GM19467 (cell line): ENCODE results near the gene CAMTA1.

Experiments
- ATAC-seq: cut with Tn5 transposase; IDR thresholded peaks from one replicate; pipeline ENCODE4 v1.9.1; 2021; ENCODE audit warnings: mild to moderate bottlenecking, moderate library complexity; ENCODE audit not compliant: unreplicated experiment

Gene CAMTA1

DNA sequence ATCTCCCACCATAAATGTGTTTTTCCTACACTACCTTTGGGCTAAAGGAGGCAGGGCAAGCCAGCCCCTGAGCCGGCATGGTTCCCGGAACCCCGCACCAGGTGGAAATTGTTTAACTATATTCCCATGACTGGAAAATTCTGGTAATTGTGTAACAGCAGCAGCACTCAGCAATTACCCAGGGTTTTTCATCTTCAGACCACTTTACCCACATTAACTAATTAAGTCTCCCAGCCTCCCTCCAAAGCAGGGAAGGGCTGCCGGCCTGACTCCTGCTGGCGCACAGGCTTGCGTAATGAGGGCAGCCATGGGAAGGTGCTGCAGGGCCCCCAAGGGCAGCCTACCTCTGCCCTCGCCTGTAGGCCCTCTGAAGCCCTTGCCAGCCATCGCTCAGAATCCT is 845.1 kb downstream of the CAMTA1 start:
- no peak for ATAC-seq

DNA sequence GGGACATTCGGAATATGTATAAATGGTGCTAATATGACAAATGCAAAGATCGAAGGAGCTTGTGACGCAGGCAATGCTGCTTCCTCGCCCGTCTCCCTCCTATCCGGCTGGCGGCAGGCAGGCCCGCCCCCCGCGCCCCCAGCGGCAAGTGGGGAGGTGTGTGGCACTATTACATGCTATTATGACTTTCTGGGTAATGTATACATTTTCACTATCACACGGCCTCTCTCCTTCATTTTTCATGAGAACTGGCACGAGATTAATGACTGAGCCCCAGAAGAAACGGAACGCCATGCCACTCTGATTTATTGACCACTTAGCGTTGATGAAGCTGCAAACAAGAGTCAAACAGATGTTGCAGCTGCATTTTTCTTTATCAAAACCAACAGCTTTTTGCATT is 846.9 kb downstream of the CAMTA1 start:
- no peak for ATAC-seq

DNA sequence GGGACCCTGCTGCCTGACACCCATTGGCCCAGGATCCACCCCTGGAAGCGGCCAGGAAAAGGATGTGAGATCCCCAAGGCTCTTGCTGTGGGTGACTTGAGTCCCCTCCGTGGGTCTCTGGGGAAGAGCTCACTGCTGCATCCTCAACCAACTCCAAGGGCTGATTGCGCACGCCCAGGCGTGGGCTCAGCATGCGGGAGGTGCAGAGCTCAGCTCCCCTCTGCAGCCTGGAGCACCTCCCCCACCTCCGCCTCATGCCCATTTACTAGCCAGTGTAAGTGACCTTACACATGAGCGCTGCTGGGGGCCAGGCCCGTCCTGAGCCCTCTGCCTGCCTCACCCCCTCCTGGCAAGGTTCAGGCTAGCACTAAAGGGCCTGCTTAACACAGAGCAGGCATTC is 847.4 kb downstream of the CAMTA1 start:
- no peak for ATAC-seq

DNA sequence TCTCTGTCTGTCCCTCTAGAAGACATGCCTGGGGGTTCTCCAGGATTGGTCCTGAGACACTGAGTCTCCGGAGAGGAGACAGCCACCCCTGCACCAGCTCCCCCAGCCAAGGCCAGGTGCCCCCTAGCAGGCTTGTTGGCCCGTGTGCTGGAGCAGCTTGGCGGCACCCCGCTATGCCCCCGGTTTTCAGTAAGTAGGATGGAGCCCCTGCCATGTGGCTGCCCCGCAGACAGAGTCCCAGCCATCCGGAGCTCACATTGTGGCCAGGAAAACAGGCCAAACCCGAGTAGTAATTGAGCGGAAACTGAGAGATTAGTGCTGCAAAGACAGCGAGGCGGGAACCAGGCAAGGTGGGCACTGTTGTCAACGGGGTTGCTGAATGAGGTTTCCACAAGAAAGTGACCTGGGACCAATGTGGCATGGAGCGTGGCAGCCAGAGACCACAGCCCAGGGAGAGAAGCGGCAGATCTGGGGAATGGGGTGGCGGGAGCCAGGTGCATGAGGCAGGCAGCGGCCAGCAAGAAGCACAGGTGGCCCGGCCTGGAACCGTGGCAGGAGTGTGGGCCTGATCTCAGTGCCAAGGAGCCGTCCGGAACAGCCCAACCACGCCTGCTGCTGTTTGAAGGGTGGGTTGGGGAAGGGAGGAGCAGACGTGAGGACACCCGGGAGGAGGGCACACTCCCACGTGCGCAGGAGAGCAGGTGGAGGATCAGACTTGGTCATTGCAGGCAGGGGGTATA is 848.4 kb downstream of the CAMTA1 start:
- ATAC-seq: no peak

DNA sequence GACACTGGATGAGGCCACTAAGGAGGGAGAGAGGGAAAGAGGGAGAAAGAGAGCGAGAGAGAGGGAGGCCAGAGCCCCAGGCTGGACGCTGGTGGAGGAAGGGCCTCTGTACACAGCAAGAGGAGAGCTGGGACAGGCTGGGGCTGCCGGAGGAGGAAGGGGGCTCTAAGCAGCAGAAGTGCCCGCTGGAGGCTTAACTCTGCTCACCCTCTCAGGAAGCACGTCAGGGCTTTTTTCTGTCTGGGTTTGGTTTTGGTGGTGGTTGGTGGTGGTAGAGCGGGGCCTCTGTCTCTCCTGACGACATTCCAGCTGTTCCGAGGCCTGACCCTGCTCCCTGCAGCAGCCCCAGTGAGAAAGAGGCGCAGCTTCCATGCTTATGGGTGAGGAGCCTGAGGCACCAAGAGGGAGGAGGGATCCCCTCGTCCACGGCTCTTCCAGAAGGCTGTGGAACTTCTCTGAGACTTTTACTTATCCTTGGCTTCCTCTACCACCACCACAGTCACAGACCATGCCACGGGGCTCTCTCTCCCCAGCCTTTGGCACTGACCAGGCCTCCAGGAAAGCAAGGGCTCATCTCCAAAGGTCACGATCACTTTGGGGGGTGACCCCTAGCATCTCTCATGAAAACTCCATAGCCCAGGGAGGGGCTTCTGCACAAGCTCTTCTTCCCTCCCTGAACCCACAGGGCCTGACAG is 849.4 kb downstream of the CAMTA1 start:
- ATAC-seq: no peak

DNA sequence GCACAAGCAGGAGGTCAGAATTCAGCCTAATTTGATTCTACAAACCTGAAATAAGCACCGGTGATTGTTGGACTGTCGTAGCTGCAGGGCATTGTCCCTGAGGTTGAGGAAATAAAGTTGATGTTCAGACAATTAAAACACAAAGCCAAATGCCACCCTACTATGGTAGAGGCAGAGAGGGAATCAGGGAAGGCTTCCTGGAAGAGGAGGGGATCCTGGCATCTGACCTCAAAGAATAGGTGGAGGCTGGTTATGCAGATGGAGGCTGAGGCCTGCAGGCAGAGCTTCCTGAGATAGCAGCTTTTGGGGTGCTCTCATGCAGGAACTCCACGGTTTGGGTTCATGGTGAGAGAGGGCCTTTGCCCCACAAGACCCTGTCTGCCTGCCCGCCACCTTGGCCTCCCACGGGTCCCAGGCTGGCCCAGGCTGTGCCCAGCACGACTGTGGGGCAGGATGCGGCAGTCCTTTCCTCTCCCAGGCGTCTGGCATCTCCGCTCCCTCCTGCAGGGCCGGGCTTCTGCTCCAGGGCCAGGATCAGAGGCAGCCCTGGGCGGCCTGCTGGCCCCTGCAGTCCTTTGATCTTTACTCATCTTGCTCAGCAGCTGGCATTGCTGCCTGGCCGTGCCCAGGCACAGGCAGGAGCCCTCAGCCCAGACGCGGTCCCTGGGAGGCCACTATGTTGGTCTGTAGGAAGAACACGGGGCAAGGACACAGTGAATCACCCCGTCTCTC is 851.7 kb downstream of the CAMTA1 start:
- ATAC-seq: no peak

DNA sequence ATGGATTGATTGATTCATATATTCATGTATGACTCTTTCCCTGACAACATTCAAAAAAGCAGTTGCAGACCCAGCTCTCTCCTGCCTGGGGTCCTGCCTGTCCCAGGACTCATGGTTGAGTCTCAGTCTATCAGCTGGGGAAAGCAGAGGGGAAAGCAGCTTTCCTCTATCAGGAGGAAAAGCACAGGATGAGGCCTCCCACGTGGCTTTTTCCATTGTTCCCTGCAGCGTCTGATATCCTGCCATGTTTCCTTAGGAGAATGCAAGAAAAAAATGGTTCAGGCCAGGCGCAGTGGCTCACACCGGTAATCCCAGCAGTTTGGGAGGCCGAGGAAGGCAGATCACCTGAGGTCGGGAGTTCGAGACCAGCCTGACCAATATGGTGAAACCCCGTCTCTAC is 852.8 kb downstream of the CAMTA1 start:
- no peak for ATAC-seq

DNA sequence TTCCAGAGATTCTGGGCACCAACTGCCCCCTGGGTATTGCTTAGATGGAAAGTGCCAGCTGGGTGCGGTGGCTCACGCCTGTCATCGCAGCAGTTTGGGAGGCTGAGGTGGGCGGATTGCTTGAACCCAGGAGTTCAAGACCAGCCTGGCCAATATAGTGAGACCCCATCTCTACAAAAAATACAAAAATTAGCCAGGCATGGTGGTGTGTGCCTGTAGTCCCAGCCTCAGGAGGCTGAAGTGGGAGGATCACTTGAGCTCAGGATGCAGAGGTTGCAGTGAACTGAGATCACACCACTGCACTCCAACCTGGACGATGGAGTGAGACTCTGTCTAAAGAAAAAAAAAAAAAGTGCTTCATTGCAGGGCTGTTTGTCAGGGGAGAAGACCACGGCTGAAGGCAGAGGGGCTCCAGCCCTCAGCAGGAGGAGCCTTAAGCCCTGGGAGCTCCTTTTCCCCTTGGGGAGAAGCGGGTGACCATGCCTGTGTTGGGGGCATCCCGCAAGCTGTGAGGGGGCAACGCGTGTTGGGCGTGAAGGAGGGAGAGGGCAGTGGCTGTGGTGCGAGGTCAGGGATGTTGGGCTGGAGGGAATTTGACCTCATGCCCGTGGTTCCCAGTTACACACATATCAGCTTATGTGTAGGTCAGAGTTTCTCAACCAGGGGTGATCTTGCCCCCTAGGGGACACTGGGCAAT is 854.3 kb downstream of the CAMTA1 start:
- no peak for ATAC-seq

DNA sequence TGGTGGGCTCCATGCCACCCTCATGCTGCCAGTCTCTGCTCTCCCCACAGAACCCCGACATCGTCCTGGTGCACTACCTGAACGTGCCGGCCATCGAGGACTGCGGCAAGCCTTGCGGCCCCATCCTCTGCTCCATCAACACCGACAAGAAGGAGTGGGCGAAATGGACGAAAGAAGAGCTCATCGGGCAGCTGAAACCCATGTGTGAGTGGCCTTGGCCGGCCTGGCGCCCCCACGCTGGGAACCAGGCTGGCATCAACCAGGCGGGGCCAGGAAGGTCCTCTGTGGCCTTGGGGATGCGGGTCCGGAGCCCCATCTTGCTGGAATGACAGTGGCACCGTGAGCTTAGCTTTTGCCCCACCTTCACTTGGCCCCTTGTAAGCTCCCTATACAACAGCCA is 855.1 kb downstream of the CAMTA1 start:
- ATAC-seq: no peak

DNA sequence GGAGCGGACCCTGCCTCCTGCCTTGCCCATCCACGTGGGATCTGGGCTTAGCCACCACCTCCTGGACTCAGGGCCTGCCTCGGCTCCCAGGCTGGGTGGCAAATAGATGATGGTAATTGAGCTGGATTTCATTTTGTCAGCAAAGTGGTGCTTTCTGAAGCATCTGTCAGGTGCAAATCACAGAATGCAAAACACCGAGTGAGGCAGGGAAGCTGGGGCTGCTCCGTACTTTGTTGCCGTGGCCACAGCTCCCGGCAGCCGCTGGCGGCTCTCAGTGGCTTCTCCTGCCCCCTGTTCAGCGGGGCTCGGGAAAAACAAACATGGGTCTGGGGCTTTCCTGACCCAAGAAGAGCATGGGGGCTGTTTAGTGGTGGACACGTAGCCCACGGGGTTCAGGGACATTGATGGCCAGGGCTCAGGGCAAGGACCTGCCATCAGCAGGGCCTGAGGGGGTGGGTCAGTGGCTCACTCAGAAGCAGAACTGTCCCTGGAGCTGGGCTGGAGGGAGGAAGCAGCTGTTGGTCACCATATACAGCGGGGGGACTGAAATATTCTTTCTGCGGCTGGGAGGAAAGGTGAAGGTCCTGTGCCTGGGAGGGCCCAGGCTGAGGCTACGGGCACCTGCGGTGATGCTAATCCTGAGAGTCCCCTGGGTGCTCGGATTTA is 855.8 kb downstream of the CAMTA1 start:
- ATAC-seq: no peak

DNA sequence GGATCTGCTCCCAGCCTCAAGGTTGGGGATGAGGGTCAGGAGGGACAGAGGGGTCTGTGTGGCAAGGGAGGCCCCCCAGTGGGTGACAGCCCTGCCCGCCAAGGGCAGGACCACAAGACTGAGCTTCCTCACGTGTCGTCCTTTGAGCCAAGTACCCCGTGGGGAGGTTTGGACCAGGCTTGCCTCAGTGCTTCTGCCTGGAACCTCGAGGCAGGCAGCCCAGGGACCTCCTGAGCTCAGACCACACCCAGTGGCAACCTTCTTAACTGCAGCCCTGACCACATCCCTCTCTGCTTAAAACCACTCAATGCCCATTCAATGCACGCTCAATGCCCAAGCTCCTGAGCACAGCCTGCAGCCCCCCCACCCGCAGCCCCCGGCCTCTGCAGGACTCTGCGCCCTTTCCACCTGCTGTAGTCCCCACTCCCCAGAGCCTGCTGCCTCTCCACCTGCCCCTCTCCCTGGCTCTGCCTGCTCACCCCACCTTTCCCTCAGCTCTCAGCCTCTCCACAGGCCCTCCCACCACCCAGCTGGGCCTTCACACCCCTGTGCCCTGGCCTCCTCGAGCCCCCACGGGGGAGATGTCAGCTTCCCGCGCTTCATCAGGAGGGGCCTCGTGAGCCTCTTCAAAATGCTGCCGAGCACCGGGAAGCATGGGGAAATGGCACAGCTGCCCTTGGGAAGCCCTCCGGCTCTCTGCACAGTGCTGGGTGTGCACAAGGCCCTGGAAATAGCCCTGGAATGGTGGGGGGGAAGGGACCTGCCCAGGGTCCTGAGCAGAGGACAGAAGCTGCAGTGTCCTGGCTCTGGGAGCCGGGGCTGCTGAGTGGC is 856.5 kb downstream of the CAMTA1 start:
- ATAC-seq: no peak

DNA sequence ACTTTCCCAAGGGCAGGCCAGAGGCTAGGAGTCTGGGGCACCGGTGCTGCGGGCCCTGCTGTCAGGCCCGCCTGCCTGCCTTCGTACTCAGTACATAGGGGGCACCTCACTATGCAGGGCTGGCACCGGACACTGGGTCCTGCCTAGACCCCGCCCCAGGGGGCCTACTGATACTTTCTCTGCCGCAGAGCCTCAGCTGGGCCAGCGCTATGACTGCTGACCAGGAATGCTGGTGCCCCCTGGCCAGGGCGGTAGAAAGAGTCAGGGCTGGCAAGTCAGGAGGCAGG is 857.1 kb downstream of the CAMTA1 start:
- no peak for ATAC-seq

DNA sequence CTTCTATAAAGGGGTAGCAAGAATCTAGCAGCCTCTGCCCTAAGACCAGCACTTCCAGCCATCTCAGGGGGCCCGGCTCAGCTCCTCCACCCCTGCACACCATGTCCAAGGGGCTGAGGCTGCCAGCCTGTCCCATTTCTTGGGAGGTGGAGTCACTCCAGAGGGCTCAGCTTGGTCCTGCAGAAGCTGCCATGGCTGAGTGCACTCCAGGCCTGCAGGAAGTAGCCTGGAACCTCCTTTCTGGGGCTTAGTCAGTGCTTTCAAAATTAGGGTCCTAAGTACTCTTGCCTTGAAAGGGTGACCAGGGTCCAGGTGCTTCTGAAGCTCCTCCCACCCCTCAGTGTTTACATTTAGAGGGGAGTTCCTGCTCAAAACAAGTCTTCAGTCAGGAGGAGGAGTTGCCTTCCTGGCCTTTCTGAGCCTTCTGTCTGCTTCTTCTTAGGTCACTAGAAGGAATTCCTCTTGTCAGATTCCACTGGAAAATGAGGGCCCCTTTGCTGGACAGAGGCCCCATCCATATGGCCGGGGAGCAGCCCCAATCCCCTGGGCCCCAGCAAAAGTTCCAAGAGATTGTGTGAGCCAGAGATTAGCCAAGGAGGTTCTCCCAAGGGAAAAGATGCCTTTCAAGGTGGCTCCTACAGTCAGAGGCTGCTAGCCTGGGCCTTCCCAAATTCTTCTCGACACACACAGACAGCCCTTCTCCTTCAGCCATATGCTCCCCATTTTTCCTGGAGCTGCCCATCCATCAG is 857.7 kb downstream of the CAMTA1 start:
- no peak for ATAC-seq

DNA sequence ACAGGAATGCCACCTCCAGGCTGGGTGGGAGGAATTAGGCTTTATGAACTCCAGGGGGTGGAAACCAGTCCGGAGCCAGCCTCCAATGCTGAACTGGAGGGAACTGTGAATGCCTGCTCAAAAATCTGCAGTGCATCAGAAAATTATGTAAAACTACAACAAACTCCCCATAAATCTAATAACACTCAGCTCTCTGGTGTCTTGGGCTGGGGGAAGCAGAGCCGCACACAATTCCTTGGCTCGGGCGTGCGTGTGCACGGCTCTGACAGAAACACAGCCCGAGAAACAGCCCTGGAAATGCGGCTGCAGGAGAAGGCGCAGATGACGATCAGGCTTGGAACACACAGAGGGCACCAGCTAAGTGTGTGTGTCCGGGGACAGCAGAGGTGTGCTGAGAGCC is 858.3 kb downstream of the CAMTA1 start:
- ATAC-seq: no peak

DNA sequence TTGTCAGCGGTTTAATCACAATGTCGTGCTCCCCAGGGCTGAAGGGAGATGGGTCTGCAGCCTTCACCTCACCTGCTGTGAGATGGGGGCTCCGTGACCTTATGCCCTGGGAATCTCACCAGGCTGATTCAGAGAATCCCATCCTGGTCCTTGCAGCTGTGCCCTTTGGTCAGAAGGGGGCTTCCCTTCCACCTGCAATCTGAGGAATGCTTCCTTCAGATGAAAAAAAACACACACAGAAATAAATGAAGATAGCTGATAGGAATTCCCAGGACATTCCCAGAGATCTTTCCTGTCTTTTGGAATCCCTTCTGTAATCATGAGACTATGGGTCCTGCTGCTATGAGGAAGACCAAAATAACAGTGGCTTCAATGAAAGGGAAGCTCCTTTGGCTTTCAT is 858.8 kb downstream of the CAMTA1 start:
- ATAC-seq: no peak

DNA sequence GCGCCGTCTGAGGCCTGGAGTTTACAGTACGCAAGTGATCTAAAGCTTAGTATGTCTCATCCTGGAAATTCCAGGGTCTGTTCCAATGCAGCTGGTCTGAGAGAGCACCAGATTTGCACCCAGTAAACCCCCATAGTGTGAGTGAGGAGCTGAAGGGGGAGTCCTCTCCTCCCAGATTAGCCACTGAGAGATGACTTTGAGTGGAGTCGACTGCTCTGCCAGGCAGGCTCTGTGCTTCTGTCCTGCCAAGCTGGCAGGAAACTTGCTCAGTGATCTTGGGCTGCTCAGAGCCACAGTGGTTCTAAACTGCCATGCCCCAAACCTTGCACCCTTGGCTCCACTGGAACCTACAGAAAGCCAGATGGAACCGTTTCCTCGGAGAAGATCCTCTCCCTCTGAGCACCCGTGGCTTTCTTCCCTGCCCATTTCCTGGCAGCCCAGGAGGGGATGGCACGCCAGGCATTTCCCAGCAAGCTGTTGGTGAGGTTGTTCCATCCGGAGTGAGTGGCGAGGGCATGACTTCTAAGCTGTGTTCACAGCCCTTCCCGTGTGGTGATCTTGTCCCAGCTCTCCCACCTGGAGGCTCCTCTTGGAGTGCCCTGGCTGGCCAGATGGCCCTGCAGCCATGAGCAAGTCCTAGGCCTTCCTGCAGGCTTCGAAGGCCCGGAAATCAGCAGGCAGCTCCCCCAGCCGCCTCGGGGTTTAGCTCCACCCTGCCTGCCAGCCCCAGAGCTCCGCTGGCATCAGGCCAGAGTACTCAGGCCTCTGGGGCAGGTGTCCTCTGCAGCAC is 859.9 kb downstream of the CAMTA1 start:
- ATAC-seq: no peak

DNA sequence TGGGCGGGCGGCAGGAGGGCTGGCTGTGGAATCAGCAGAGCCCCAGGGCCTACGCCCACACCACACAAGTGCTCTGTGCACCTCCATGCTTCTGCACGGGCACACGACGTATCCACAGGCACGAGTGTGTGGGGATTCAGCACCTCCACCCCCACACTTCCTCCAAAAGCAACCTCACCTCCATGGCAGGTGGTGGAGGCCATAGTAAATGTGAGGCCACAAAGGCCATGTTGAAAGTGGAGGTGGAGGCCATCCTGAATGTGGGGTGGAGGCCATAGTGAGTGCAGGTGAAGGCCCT is 860.4 kb downstream of the CAMTA1 start:
- no peak for ATAC-seq

DNA sequence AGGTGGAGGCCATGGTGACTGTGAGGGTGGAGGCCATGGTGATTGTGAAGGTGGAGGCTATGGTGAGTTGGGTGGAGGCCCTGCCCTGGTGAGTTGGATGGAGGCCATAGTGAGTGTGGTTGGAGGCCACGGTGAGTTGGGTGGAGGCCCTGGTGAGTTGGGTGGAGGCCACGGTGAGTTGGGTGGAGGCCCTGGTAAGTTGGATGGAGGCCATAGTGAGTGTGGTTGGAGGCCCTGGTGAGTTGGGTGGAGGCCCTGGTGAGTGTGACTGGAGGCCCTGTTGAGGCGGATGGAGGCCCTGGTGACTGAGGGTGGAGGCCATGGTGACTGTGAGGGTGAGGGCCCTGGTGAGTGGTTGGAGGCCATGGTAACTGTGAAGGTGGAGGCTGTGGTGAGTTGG is 860.9 kb downstream of the CAMTA1 start:
- ATAC-seq: no peak
